ENCODE results near the gene HGFAC. TPM values are rescaled to one million over a fixed set of nuclear protein-coding genes. Genes with fewer than 3 reads are reported as not detected.

Gene HGFAC
- total RNA-seq, 1 experiment from 2014 or later = 0.37 TPM

- H3K4me1 ChIP-seq (ENCODE audit: insufficient read depth, low read length) = no peaks in the 10 kb centered on the region
- H3K9ac ChIP-seq (ENCODE audit: extremely low read depth, insufficient read length, low read length) = no peak overlapping the region
- H3K27ac Mint-ChIP-seq = peak overlapping the region in 1 of 3 experiments; percentile 42; a peak in 1 of 7 replicates
- H4K5ac ChIP-seq (ENCODE audit: insufficient read length, low read depth, low read length) = no peak overlapping the region
- no peak overlapping the region for H3T11ph ChIP-seq (ENCODE audit: low read length)
- H3K4me2 ChIP-seq (ENCODE audit: insufficient read depth, insufficient read length, low read length) = no peak overlapping the region
- no peak overlapping the region for H4K91ac ChIP-seq (ENCODE audit: insufficient read length, low read depth, low read length)
- H3K56ac ChIP-seq (ENCODE audit: insufficient read length, low read depth, low read length) = no peak overlapping the region
- no peak overlapping the region for H2BK15ac ChIP-seq (ENCODE audit: low read depth, low read length)
- no peak overlapping the region for H4K8ac ChIP-seq (replicated peaks; ENCODE audit: insufficient read length, low read depth, low read length)
- no peaks in the 10 kb centered on the region for H3K9me3 ChIP-seq (ENCODE audit: control insufficient read depth, low read depth, low read length)
- no peaks in the 10 kb centered on the region for H3K79me2 ChIP-seq (ENCODE audit: insufficient read depth, low read length)
- H3K4me3 Mint-ChIP-seq = no peak overlapping the region
- H3K14ac ChIP-seq (ENCODE audit: insufficient read depth, low read length) = no peak overlapping the region; the same call in 1 of the 2 replicates
- DNase-seq = peak; percentile 27
- no CpG with 5 or more reads among the region's 32 CpGs for WGBS (ENCODE audit: extremely low coverage, insufficient read length, low lambda C conversion rate)
- TF ChIP-seq CTCF (conservative IDR thresholded peaks at IDR 0.05) = no peak
- H3K18ac ChIP-seq (ENCODE audit: insufficient read length, low read depth, low read length) = no peak overlapping the region
- H3K4me1 Mint-ChIP-seq = peaks cover 3 to 5% of the 10 kb centered on the region in 2 experiments; a peak in 3 of 4 replicates
- no peaks in the 10 kb centered on the region for H3K23me2 ChIP-seq (ENCODE audit: insufficient read length, low read depth, low read length, poor library complexity, severe bottlenecking)
- no peaks in the 10 kb centered on the region for H3K27me3 ChIP-seq (ENCODE audit: insufficient read depth, low read length)
- no peaks in the 10 kb centered on the region for H3K9me3 Mint-ChIP-seq
- no peak overlapping the region for H3K4ac ChIP-seq (ENCODE audit: low read depth, low read length)
- no peak overlapping the region for H2AFZ ChIP-seq (ENCODE audit: low read length)
- H3K27ac ChIP-seq (ENCODE audit: insufficient read length, low read depth, low read length) = no peak overlapping the region
- H3K79me1 ChIP-seq (ENCODE audit: insufficient read depth, low read depth, low read length, poor library complexity, severe bottlenecking) = no peaks in the 10 kb centered on the region
- H3K23ac ChIP-seq (ENCODE audit: insufficient read length, low read depth, low read length) = no peak overlapping the region
- no peaks in the 10 kb centered on the region; the same call in 1 of the 2 replicates for H3K27me3 Mint-ChIP-seq (ENCODE audit: low read depth)
- no peak overlapping the region for H2BK5ac ChIP-seq (ENCODE audit: insufficient read length, low read length)
- H4K20me1 ChIP-seq (ENCODE audit: control insufficient read depth, insufficient read depth, insufficient read length) = no peaks in the 10 kb centered on the region
- H3K36me3 Mint-ChIP-seq (ENCODE audit: insufficient read depth in 1 of 3, low read depth in 3 of 3) = peaks cover 0 to 30% (median 2%) of the 10 kb centered on the region in 3 experiments; a peak in 4 of 7 replicates
- H2BK20ac ChIP-seq (ENCODE audit: low read depth, low read length, poor library complexity, severe bottlenecking) = no peak overlapping the region
- no peak overlapping the region for H2BK12ac ChIP-seq (ENCODE audit: insufficient read length, low read depth, low read length)
- H2BK120ac ChIP-seq (ENCODE audit: low read depth, low read length, poor library complexity, severe bottlenecking) = no peak overlapping the region
- no peak overlapping the region for H2AK5ac ChIP-seq (ENCODE audit: insufficient read length, low read length)
These were observed 27.9 kb upstream of the HGFAC start for GRCh38 chr4:3413675-3414420.

All from H9 (cell line).